Measurements from ENCODE around the gene POU4F3.

- TF ChIP-seq POLR2AphosphoS5 (IDR thresholded peaks at IDR 0.05; ENCODE audit: low read depth, low read length) (no peak), FOXP2 (optimal IDR thresholded peaks at IDR 0.05; ENCODE audit: borderline replicate concordance, extremely low read depth, extremely low read length, insufficient read depth) (no peak), REST (IDR thresholded peaks at IDR 0.05; ENCODE audit: insufficient read depth in 1 of 2, low read depth in 2 of 2, low read length in 2 of 2) (no peak)
Observed at GRCh38 chr5:146339715-146340259, 1.1 kb downstream of the POU4F3 start.

Data from PFSK-1 (cell line).